Left lung (tissue), 10 donors: Measurements from ENCODE around the gene ZCCHC7. TPM values are rescaled to one million over a fixed set of nuclear protein-coding genes. Genes with fewer than 3 reads are reported as not detected.

Experiments used
- ATAC-seq: fragments of 200-7000 bp; cut with Tn5 transposase; one replicate; pipeline ENCODE4 v1.9.1; 2020; ENCODE audit warnings: moderate library complexity
- DNase-seq, 4 donors: peaks; one replicate each; pipeline ENCODE4 v3.0.0-alpha.2; 2013 to 2020
- H3K27ac ChIP-seq, 2 donors: fragments of 200-600 bp; sonication (generic) in 1 of 2; one replicate each; pipeline versions ENCODE4 v1.5.0 to v1.8.0; 2020 to 2021
- H3K27me3 ChIP-seq, 2 donors: fragments of 200-600 bp; sonication (generic) in 1 of 2; one replicate each; pipeline versions ENCODE4 v1.5.0 to v1.8.0; 2020 to 2021
- H3K36me3 ChIP-seq, 2 donors: fragments of 200-600 bp; sonication (generic) in 1 of 2; one replicate each; pipeline versions ENCODE4 v1.5.0 to v1.8.0; 2020 to 2021
- H3K4me1 ChIP-seq, 2 donors: fragments of 200-600 bp; one replicate each; pipeline ENCODE4 v1.8.0; 2021
- H3K4me3 ChIP-seq, 2 donors: fragments of 200-600 bp; sonication (generic) in 1 of 2; one replicate each; pipeline versions ENCODE4 v1.5.0 to v1.8.0; 2020 to 2021; ENCODE audit warnings: mild to moderate bottlenecking in 1 of 2
- H3K9me3 ChIP-seq, 2 donors: fragments of 200-600 bp; sonication (generic) in 1 of 2; one replicate each; pipeline versions ENCODE4 v1.5.0 to v1.8.0; 2020 to 2021
- CTCF ChIP-seq, 2 donors: fragments of 200-600 bp; sonication (generic) in 1 of 2; IDR thresholded peaks; one replicate each; pipeline versions ENCODE4 v1.5.0 to v1.8.0; 2021; ENCODE audit warnings: antibody characterized with exemption in 2 of 2
- intact Hi-C, 2 donors: fragments of 100-400 bp; cut with DNase I; formaldehyde crosslinking; loops; one replicate each; pipeline versions ENCODE4 v1.11.2 to v1.14.2; 2022
- polyA plus RNA-seq, 6 donors: library from polyadenylated mRNA; unstranded; fragments of 120-200 nt; gene quantifications; one replicate each; pipeline ENCODE4 v1.2.1, GENCODE V29; 2013; ENCODE audit not compliant: insufficient read length in 6 of 6
- total RNA-seq, 2 donors: library from RNA; stranded (reverse); fragmentation: NEBNext Ultra II Directional; extraction: Animal tissue kit (Norgen Biotek cat#: 25700); gene quantifications; one replicate each; pipeline ENCODE4 v1.2.1, GENCODE V29; 2021
- donor health status: DM: no; HTN: yes; CAD: no.
- donor health status: DM: no; HTN: no; CAD: no.

ZCCHC7 gene
- total and polyA plus RNA-seq, 8 donors, result 16.0 to 26.0 (median 22.6) TPM

- Histone ChIP-seq H3K36me3 (no peaks in the 10 kb centered on the region), H3K27me3 (no peaks in the 10 kb centered on the region), H3K9me3 (no peaks in the 10 kb centered on the region), H3K4me1 (no peaks in the 10 kb centered on the region), H3K4me3 (no peak overlapping the region), H3K27ac (no peak overlapping the region)
- intact Hi-C loops, result no loop called here
- ATAC-seq (no peak), DNase-seq (no peak)
- no peak for TF ChIP-seq CTCF (IDR thresholded peaks at IDR 0.05)
Observed at GRCh38 chr9:37328556-37329227, 208.3 kb downstream of the ZCCHC7 start.

- Histone ChIP-seq H3K9me3 (no peaks in the 10 kb centered on the region), H3K36me3 (no peaks in the 10 kb centered on the region), H3K4me3 (no peak overlapping the region), H3K27me3 (no peaks in the 10 kb centered on the region), H3K27ac (no peak overlapping the region), H3K4me1 (no peaks in the 10 kb centered on the region)
- intact Hi-C loops, result no loop called here
- TF ChIP-seq CTCF (IDR thresholded peaks at IDR 0.05), result no peak
- no peak for ATAC-seq
- no peak for DNase-seq
Observed at GRCh38 chr9:37329576-37329975, 209.2 kb downstream of the ZCCHC7 start.

- H3K9me3 ChIP-seq, result no peaks in the 10 kb centered on the region
- H3K27me3 ChIP-seq, result no peaks in the 10 kb centered on the region
- H3K4me3 ChIP-seq, result no peak overlapping the region
- DNase-seq, result no peak
- ATAC-seq, result no peak
- H3K4me1 ChIP-seq, result no peaks in the 10 kb centered on the region
- no peak for TF ChIP-seq CTCF (IDR thresholded peaks at IDR 0.05)
- no peak overlapping the region for H3K27ac ChIP-seq
- intact Hi-C loops, result no loop called here
- no peaks in the 10 kb centered on the region for H3K36me3 ChIP-seq
Observed at GRCh38 chr9:37331871-37332270, 211.5 kb downstream of the ZCCHC7 start.

- Histone ChIP-seq H3K27ac (no peak overlapping the region), H3K9me3 (no peaks in the 10 kb centered on the region), H3K36me3 (no peaks in the 10 kb centered on the region), H3K4me1 (no peaks in the 10 kb centered on the region), H3K27me3 (no peaks in the 10 kb centered on the region), H3K4me3 (no peak overlapping the region)
- TF ChIP-seq CTCF (IDR thresholded peaks at IDR 0.05), result no peak
- ATAC-seq (no peak), DNase-seq (no peak)
- intact Hi-C loops, result no loop called here
Observed at GRCh38 chr9:37332578-37332977, 212.2 kb downstream of the ZCCHC7 start.

GRCh38 chr9:37333288-37333687 lies 212.9 kb downstream of the ZCCHC7 start:
- H3K36me3 ChIP-seq, result no peaks in the 10 kb centered on the region
- H3K4me3 ChIP-seq, result no peak overlapping the region
- no peak overlapping the region for H3K27ac ChIP-seq
- H3K9me3 ChIP-seq, result no peaks in the 10 kb centered on the region
- DNase-seq, result no peak
- ATAC-seq, result no peak
- intact Hi-C loops, result no loop called here
- H3K4me1 ChIP-seq, result no peaks in the 10 kb centered on the region
- no peaks in the 10 kb centered on the region for H3K27me3 ChIP-seq
- no peak for TF ChIP-seq CTCF (IDR thresholded peaks at IDR 0.05)
